SK-N-MC (cell line): ENCODE measurements around the gene CREM.

Experiments used
- DNase-seq: peaks from one replicate; pipeline ENCODE4 v3.0.0-alpha.2; 2011; ENCODE audit warnings: low read depth, low spot score
- H3K27ac ChIP-seq: fragments of 200-600 bp; sonication (generic); 2 replicates; pipeline ENCODE4 v1.5.1; 2016; ENCODE audit warnings: mixed run types
- H3K36me3 ChIP-seq: fragments of 200-600 bp; sonication (generic); 2 replicates; pipeline ENCODE4 v1.6.1; 2017; ENCODE audit warnings: antibody characterized with exemption, low read length, mixed read lengths; ENCODE audit not compliant: insufficient read depth
- H3K4me3 ChIP-seq: fragments of 200-600 bp; sonication (generic); 2 replicates; pipeline ENCODE4 v1.5.1; 2016
- H3K9ac ChIP-seq: fragments of 200-600 bp; sonication (generic); 2 replicates; pipeline ENCODE4 v1.8.0; 2017; ENCODE audit warnings: mixed run types, mixed read lengths; ENCODE audit not compliant: insufficient read length
- H3K9me3 ChIP-seq: fragments of 200-600 bp; sonication (generic); 2 replicates; pipeline ENCODE4 v1.6.1; 2017; ENCODE audit warnings: low read depth, mild to moderate bottlenecking, antibody characterized with exemption, low read length, moderate library complexity, mixed read lengths
- EZH2 ChIP-seq: fragments of 200-600 bp; sonication (generic); IDR thresholded peaks from one replicate; pipeline ENCODE4 v1.6.1; 2017; ENCODE audit warnings: antibody characterized with exemption
- FOXP2 ChIP-seq: optimal IDR thresholded peaks from 2 replicates; pipeline ENCODE3; 2011; ENCODE audit warnings: mild to moderate bottlenecking, moderate library complexity; ENCODE audit not compliant: insufficient read depth; ENCODE audit errors: extremely low read length, control extremely low read depth
- POLR2AphosphoS5 ChIP-seq: IDR thresholded peaks from 2 replicates; pipeline ENCODE4 v1.6.1; 2012; ENCODE audit warnings: mild to moderate bottlenecking, low read depth, low read length, borderline replicate concordance

Gene CREM

GRCh38 chr10:35257057-35257983 lies 130.7 kb downstream of the CREM start:
- Histone ChIP-seq H3K9ac (no peak overlapping the region), H3K9me3 (no peaks in the 10 kb centered on the region), H3K27ac (no peak overlapping the region), H3K4me3 (no peak overlapping the region), H3K36me3 (no peaks in the 10 kb centered on the region)
- no peak for TF ChIP-seq POLR2AphosphoS5
- TF ChIP-seq FOXP2, result no peak
- TF ChIP-seq EZH2, result no peak
- DNase-seq, result no peak

GRCh38 chr10:35259769-35260397 lies 133.2 kb downstream of the CREM start:
- Histone ChIP-seq H3K9me3 (no peaks in the 10 kb centered on the region), H3K9ac (no peak overlapping the region), H3K4me3 (no peak overlapping the region), H3K27ac (no peak overlapping the region), H3K36me3 (no peaks in the 10 kb centered on the region)
- no peak for DNase-seq
- TF ChIP-seq EZH2 (no peak), POLR2AphosphoS5 (no peak), FOXP2 (no peak)

GRCh38 chr10:35262436-35262835 lies 135.8 kb downstream of the CREM start:
- TF ChIP-seq EZH2, result no peak
- no peak for TF ChIP-seq POLR2AphosphoS5
- TF ChIP-seq FOXP2, result no peak
- H3K36me3 ChIP-seq, result no peaks in the 10 kb centered on the region
- H3K9ac ChIP-seq, result no peak overlapping the region

More at GRCh38 chr10:35262436-35262835, 135.8 kb downstream of the CREM start:
- no peaks in the 10 kb centered on the region for H3K9me3 ChIP-seq
- H3K4me3 ChIP-seq, result no peak overlapping the region
- DNase-seq, result no peak
- no peak overlapping the region for H3K27ac ChIP-seq
